Measurements from ENCODE around the gene PLIN4. TPM values are rescaled to one million over a fixed set of nuclear protein-coding genes. Genes with fewer than 3 reads are reported as not detected.

The PLIN4 gene
- total and polyA plus RNA-seq, 9 of the 15 experiments (the other 6 are each of a cell fraction or from before 2014, with no cell fraction given): 0.04 to 0.16 (median 0.07) TPM; not detected in 3

GRCh38 chr19:4533835-4534424, 15.6 kb upstream of the PLIN4 start:
- intact Hi-C loops (cut with micrococcal nuclease): no loop called here
- ChIA-PET POLR2A (interaction anchor here (1.3 to 1.6 kb wide), 2 partner anchors 10 to 62 kb away, joined by 6 to 8 read pairs; partner anchors contain the start of gene HDGFL2), CTCF (ENCODE audit: low intra/inter-chr PET ratio) (no interaction called here)
- H3K27ac ChIP-seq (ENCODE audit: extremely low read depth, low read depth, low read length): no peak overlapping the region
- no peaks in the 10 kb centered on the region for H3K9me3 ChIP-seq (replicated peaks; ENCODE audit: control insufficient read depth, insufficient read depth, low read depth, low read length)
- H3K27me3 ChIP-seq (ENCODE audit: control insufficient read depth in 2 of 2, insufficient read depth in 2 of 2, low read length in 2 of 2): peaks cover 0 to 6% of the 10 kb centered on the region in 2 experiments; a peak in 3 of 5 replicates
- TF ChIP-seq CHD4 (IDR thresholded peaks at IDR 0.05; ENCODE audit: insufficient read depth, insufficient replicate concordance, low read depth, low read length, poor library complexity, severe bottlenecking) (peak; percentile 73), BCOR (IDR thresholded peaks at IDR 0.05) (peak; percentile 70; the same call in 1 of the 2 replicates), KDM1A (IDR thresholded peaks at IDR 0.05) (peak in 1 of 2 experiments; percentile 47; a peak in 2 of 4 replicates), PTBP1 (IDR thresholded peaks at IDR 0.05; ENCODE audit: low read depth, low read length) (0 out of 2 replicates have a peak, but pooled peaks have one; percentile 69), RBM25 (IDR thresholded peaks at IDR 0.05; ENCODE audit: low read depth, low read length, severe bottlenecking) (peak; percentile 90), ADNP (tag; IDR thresholded peaks at IDR 0.05) (peak; percentile 94), CBX3 (IDR thresholded peaks at IDR 0.05; ENCODE audit: borderline replicate concordance in 1 of 2, low read length in 2 of 2) (0 out of 3 replicates have a peak, but pooled peaks of 1 of the 2 experiments have one; percentile 61), ZNF354B (CRISPR knock-in tag; IDR thresholded peaks at IDR 0.05) (no peak), ZKSCAN8 (CRISPR knock-in tag; IDR thresholded peaks at IDR 0.05) (peak; percentile 86), RCOR1 (IDR thresholded peaks at IDR 0.05; ENCODE audit: borderline replicate concordance in 1 of 2, low read depth in 2 of 2, low read length in 2 of 2) (peak in 1 of 2 experiments; percentile 48; a peak in 1 of 4 replicates)
- TF ChIP-seq, protein P1, sequence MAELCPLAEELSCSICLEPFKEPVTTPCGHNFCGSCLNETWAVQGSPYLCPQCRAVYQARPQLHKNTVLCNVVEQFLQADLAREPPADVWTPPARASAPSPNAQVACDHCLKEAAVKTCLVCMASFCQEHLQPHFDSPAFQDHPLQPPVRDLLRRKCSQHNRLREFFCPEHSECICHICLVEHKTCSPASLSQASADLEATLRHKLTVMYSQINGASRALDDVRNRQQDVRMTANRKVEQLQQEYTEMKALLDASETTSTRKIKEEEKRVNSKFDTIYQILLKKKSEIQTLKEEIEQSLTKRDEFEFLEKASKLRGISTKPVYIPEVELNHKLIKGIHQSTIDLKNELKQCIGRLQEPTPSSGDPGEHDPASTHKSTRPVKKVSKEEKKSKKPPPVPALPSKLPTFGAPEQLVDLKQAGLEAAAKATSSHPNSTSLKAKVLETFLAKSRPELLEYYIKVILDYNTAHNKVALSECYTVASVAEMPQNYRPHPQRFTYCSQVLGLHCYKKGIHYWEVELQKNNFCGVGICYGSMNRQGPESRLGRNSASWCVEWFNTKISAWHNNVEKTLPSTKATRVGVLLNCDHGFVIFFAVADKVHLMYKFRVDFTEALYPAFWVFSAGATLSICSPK (IDR thresholded peaks at IDR 0.05; ENCODE audit: borderline replicate concordance): no peak
- TF ChIP-seq, protein P2, sequence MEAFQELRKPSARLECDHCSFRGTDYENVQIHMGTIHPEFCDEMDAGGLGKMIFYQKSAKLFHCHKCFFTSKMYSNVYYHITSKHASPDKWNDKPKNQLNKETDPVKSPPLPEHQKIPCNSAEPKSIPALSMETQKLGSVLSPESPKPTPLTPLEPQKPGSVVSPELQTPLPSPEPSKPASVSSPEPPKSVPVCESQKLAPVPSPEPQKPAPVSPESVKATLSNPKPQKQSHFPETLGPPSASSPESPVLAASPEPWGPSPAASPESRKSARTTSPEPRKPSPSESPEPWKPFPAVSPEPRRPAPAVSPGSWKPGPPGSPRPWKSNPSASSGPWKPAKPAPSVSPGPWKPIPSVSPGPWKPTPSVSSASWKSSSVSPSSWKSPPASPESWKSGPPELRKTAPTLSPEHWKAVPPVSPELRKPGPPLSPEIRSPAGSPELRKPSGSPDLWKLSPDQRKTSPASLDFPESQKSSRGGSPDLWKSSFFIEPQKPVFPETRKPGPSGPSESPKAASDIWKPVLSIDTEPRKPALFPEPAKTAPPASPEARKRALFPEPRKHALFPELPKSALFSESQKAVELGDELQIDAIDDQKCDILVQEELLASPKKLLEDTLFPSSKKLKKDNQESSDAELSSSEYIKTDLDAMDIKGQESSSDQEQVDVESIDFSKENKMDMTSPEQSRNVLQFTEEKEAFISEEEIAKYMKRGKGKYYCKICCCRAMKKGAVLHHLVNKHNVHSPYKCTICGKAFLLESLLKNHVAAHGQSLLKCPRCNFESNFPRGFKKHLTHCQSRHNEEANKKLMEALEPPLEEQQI (IDR thresholded peaks at IDR 0.05): no peak
- TF ChIP-seq, protein P3, sequence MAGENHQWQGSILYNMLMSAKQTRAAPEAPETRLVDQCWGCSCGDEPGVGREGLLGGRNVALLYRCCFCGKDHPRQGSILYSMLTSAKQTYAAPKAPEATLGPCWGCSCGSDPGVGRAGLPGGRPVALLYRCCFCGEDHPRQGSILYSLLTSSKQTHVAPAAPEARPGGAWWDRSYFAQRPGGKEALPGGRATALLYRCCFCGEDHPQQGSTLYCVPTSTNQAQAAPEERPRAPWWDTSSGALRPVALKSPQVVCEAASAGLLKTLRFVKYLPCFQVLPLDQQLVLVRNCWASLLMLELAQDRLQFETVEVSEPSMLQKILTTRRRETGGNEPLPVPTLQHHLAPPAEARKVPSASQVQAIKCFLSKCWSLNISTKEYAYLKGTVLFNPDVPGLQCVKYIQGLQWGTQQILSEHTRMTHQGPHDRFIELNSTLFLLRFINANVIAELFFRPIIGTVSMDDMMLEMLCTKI (IDR thresholded peaks at IDR 0.05; ENCODE audit: partially characterized antibody): no peak
- H4K20me1 ChIP-seq (replicated peaks; ENCODE audit: control insufficient read depth, insufficient read depth, low read length): no peaks in the 10 kb centered on the region
- no TSS peak for BruUV-seq (replicated peaks)
- H3K79me2 ChIP-seq (ENCODE audit: control insufficient read depth, insufficient read depth, low read length): peaks cover 9% of the 10 kb centered on the region; the same call in 2 of the 3 replicates
- H3K4me1 ChIP-seq (replicated peaks in 1 of 2; ENCODE audit: control insufficient read depth in 2 of 2, insufficient read depth in 2 of 2, low read length in 2 of 2): peaks cover 5 to 44% of the 10 kb centered on the region in 2 experiments; a peak in 4 of 5 replicates
- H3K9ac ChIP-seq (ENCODE audit: insufficient read depth in 1 of 2, low read depth in 2 of 2, low read length in 2 of 2): no peak overlapping the region
- in situ Hi-C loops (cut with MboI): no loop called here
- H2AFZ ChIP-seq (ENCODE audit: low read depth, low read length): no peak overlapping the region
- DNase-seq (ENCODE audit: extremely low read depth in 1 of 4, low spot score in 3 of 4) (no peak), ATAC-seq (no peak), FAIRE-seq (no peak)
- H3K4me2 ChIP-seq (ENCODE audit: insufficient read depth, low read length): no peak overlapping the region
- WGBS (ENCODE audit: insufficient coverage, low coverage, missing lambda C conversion rate): 38% methylated on average over 9 of the region's 9 CpGs
- H3K4me3 ChIP-seq: no peak overlapping the region
- no peaks in the 10 kb centered on the region for H3K9me1 ChIP-seq (ENCODE audit: control insufficient read depth, insufficient read depth, low read length)
- peaks cover 9% of the 10 kb centered on the region; the same call in 1 of the 3 replicates for H3K36me3 ChIP-seq (ENCODE audit: control insufficient read depth, insufficient read depth, low read length)

All from K562 (cell line).